NCI-H2196 (cell line): ENCODE measurements around the gene SORD.
"Not testable (repeated sequence)": the region's sequence is repeated elsewhere in the genome, so short reads cannot be mapped to it uniquely, and the experiment has no call there.

Experiments used
- DNase-seq: peaks from one replicate; lab custom pipeline; 2025; ENCODE audit not compliant: unreplicated experiment; lab: John Stamatoyannopoulos, UW

SORD gene

GRCh38 chr15:45022871-45023658 lies at the start of gene SORD:
TSS of gene SORD (plus strand) at chr15:45023195. CDS start at chr15:45023284, 89 bp downstream.
- DNase-seq: peak; percentile 73

GRCh38 chr15:44976183-44976582 lies 46.8 kb upstream of the SORD start:
- DNase-seq: not testable (repeated sequence)

GRCh38 chr15:44977781-44978180 lies 45.2 kb upstream of the SORD start:
- DNase-seq: not testable (repeated sequence)

- not testable (repeated sequence) for DNase-seq
These were observed 43.2 kb upstream of the SORD start for GRCh38 chr15:44979617-44980339.

- DNase-seq: not testable (repeated sequence)
These were observed 38.9 kb upstream of the SORD start for GRCh38 chr15:44984144-44984543.

GRCh38 chr15:44986346-44987055 lies 36.5 kb upstream of the SORD start:
- DNase-seq: not testable (repeated sequence)

GRCh38 chr15:44987711-44988110 lies 35.3 kb upstream of the SORD start:
- not testable (repeated sequence) for DNase-seq

- not testable (repeated sequence) for DNase-seq
These were observed 34.7 kb upstream of the SORD start for GRCh38 chr15:44988184-44988869.

GRCh38 chr15:44988870-44989219 lies 34.1 kb upstream of the SORD start:
- not testable (repeated sequence) for DNase-seq

GRCh38 chr15:44997632-44998031 lies 25.4 kb upstream of the SORD start:
- DNase-seq: not testable (repeated sequence)

GRCh38 chr15:44999105-44999504 lies 23.9 kb upstream of the SORD start:
- DNase-seq: no peak

GRCh38 chr15:45001180-45001579 lies 21.8 kb upstream of the SORD start:
- DNase-seq: not testable (repeated sequence)

GRCh38 chr15:45003731-45004410 lies 19.1 kb upstream of the SORD start:
- DNase-seq: not testable (repeated sequence)

- not testable (repeated sequence) for DNase-seq
These were observed 18.3 kb upstream of the SORD start for GRCh38 chr15:45004590-45005175.

- DNase-seq: no peak
These were observed 13.9 kb upstream of the SORD start for GRCh38 chr15:45009046-45009445.

- not testable (repeated sequence) for DNase-seq
These were observed 7.9 kb upstream of the SORD start for GRCh38 chr15:45015114-45015513.

GRCh38 chr15:45020222-45020900 lies 2.6 kb upstream of the SORD start:
- not testable (repeated sequence) for DNase-seq

GRCh38 chr15:45020901-45021259 lies 2.1 kb upstream of the SORD start:
- not testable (repeated sequence) for DNase-seq

GRCh38 chr15:45021348-45021747 lies 1.6 kb upstream of the SORD start:
- no peak for DNase-seq
